Adipocyte (in vitro differentiated cells): Measurements from ENCODE around the gene ERC1.

Experiments
- DNase-seq: peaks from one replicate; pipeline ENCODE4 v3.0.0-alpha.2; 2015; ENCODE audit warnings: low read depth
- H3K27me3 ChIP-seq: replicated peaks from 2 replicates; pipeline ENCODE4 v1.7.0; 2013; ENCODE audit warnings: mild to moderate bottlenecking, low read length, moderate library complexity; ENCODE audit not compliant: control insufficient read depth, insufficient read depth
- H3K36me3 ChIP-seq: 2 replicates; pipeline ENCODE4 v1.7.0; 2013; ENCODE audit warnings: low read length, mild to moderate bottlenecking, moderate library complexity; ENCODE audit not compliant: control insufficient read depth, insufficient read depth, severe bottlenecking
- H3K4me1 ChIP-seq: 2 replicates; pipeline ENCODE4 v1.7.0; 2013; ENCODE audit warnings: mild to moderate bottlenecking, low read length, moderate library complexity; ENCODE audit not compliant: control insufficient read depth, insufficient read depth
- H3K4me3 ChIP-seq: 2 replicates; pipeline ENCODE4 v1.7.0; 2013; ENCODE audit warnings: mild to moderate bottlenecking, low read length, moderate library complexity
- H3K9ac ChIP-seq: 2 replicates; pipeline ENCODE4 v1.7.0; 2013; ENCODE audit warnings: mild to moderate bottlenecking, low read length, moderate library complexity
- H3K9me3 ChIP-seq: 2 replicates; pipeline ENCODE4 v1.7.0; 2013; ENCODE audit warnings: mild to moderate bottlenecking, low read length, moderate library complexity; ENCODE audit not compliant: control insufficient read depth

Gene ERC1

GRCh38 chr12:1281683-1282366, 290.8 kb downstream of the ERC1 start:
- no peaks in the 10 kb centered on the region for H3K9me3 ChIP-seq
- peak overlapping the region; percentile 52 for H3K4me3 ChIP-seq
- H3K27me3 ChIP-seq = no peaks in the 10 kb centered on the region
- H3K36me3 ChIP-seq = no peaks in the 10 kb centered on the region
- H3K4me1 ChIP-seq = peaks cover 30% of the 10 kb centered on the region
- DNase-seq = peak; percentile 68
- H3K9ac ChIP-seq = peak overlapping the region; percentile 64

GRCh38 chr12:1282670-1283315, 291.8 kb downstream of the ERC1 start:
- H3K9me3 ChIP-seq = no peaks in the 10 kb centered on the region
- H3K4me3 ChIP-seq = peak overlapping the region; percentile 52
- DNase-seq = peak; percentile 24
- no peaks in the 10 kb centered on the region for H3K36me3 ChIP-seq
- H3K9ac ChIP-seq = peak overlapping the region; percentile 64
- peaks cover 30% of the 10 kb centered on the region for H3K4me1 ChIP-seq
- no peaks in the 10 kb centered on the region for H3K27me3 ChIP-seq

GRCh38 chr12:1283316-1283715, 292.3 kb downstream of the ERC1 start:
- DNase-seq = no peak
- Histone ChIP-seq H3K9ac (peak overlapping the region; percentile 64), H3K4me3 (peak overlapping the region; percentile 52), H3K4me1 (peaks cover 30% of the 10 kb centered on the region), H3K9me3 (no peaks in the 10 kb centered on the region), H3K36me3 (no peaks in the 10 kb centered on the region), H3K27me3 (no peaks in the 10 kb centered on the region)

GRCh38 chr12:1284611-1285010, 293.6 kb downstream of the ERC1 start:
- peaks cover 30% of the 10 kb centered on the region for H3K4me1 ChIP-seq
- H3K36me3 ChIP-seq = no peaks in the 10 kb centered on the region
- no peaks in the 10 kb centered on the region for H3K9me3 ChIP-seq
- DNase-seq = no peak
- no peak overlapping the region for H3K4me3 ChIP-seq
- no peak overlapping the region for H3K9ac ChIP-seq
- no peaks in the 10 kb centered on the region for H3K27me3 ChIP-seq

- no peaks in the 10 kb centered on the region for H3K9me3 ChIP-seq
- no peak overlapping the region for H3K4me3 ChIP-seq
- no peak overlapping the region for H3K9ac ChIP-seq
- H3K36me3 ChIP-seq = no peaks in the 10 kb centered on the region
- peaks cover 11% of the 10 kb centered on the region for H3K4me1 ChIP-seq
- DNase-seq = no peak
- H3K27me3 ChIP-seq = no peaks in the 10 kb centered on the region
Observed at GRCh38 chr12:1287446-1287975, 296.5 kb downstream of the ERC1 start.

- no peak overlapping the region for H3K4me3 ChIP-seq
- peaks cover 3% of the 10 kb centered on the region for H3K4me1 ChIP-seq
- no peaks in the 10 kb centered on the region for H3K9me3 ChIP-seq
- H3K9ac ChIP-seq = no peak overlapping the region
- no peaks in the 10 kb centered on the region for H3K36me3 ChIP-seq
- no peak for DNase-seq
- no peaks in the 10 kb centered on the region for H3K27me3 ChIP-seq
Observed at GRCh38 chr12:1288333-1288732, 297.3 kb downstream of the ERC1 start.

- no peak for DNase-seq
- no peaks in the 10 kb centered on the region for H3K9me3 ChIP-seq
- H3K9ac ChIP-seq = no peak overlapping the region
- no peaks in the 10 kb centered on the region for H3K27me3 ChIP-seq
- no peaks in the 10 kb centered on the region for H3K36me3 ChIP-seq
- H3K4me3 ChIP-seq = no peak overlapping the region
- no peaks in the 10 kb centered on the region for H3K4me1 ChIP-seq
Observed at GRCh38 chr12:1289371-1290155, 298.5 kb downstream of the ERC1 start.

GRCh38 chr12:1290716-1291115, 299.7 kb downstream of the ERC1 start:
- H3K4me3 ChIP-seq = no peak overlapping the region
- no peak for DNase-seq
- H3K9ac ChIP-seq = no peak overlapping the region
- no peaks in the 10 kb centered on the region for H3K4me1 ChIP-seq
- H3K27me3 ChIP-seq = no peaks in the 10 kb centered on the region
- H3K36me3 ChIP-seq = peaks cover 3% of the 10 kb centered on the region
- no peaks in the 10 kb centered on the region for H3K9me3 ChIP-seq

- DNase-seq = no peak
- no peaks in the 10 kb centered on the region for H3K4me1 ChIP-seq
Observed at GRCh38 chr12:1291601-1292332, 300.7 kb downstream of the ERC1 start.

GRCh38 chr12:1293901-1294300, 302.9 kb downstream of the ERC1 start:
- H3K27me3 ChIP-seq = no peaks in the 10 kb centered on the region
- no peak for DNase-seq
- H3K9me3 ChIP-seq = no peaks in the 10 kb centered on the region
- peaks cover 3% of the 10 kb centered on the region for H3K36me3 ChIP-seq
- peaks cover 2% of the 10 kb centered on the region for H3K4me1 ChIP-seq
- no peak overlapping the region for H3K9ac ChIP-seq
- H3K4me3 ChIP-seq = no peak overlapping the region

More at GRCh38 chr12:1291601-1292332, 300.7 kb downstream of the ERC1 start:
- H3K9ac ChIP-seq = no peak overlapping the region
- H3K4me3 ChIP-seq = no peak overlapping the region
- H3K36me3 ChIP-seq = peaks cover 3% of the 10 kb centered on the region
- no peaks in the 10 kb centered on the region for H3K27me3 ChIP-seq
- no peaks in the 10 kb centered on the region for H3K9me3 ChIP-seq
